Mucosa of stomach (tissue), 1 donor: Measurements from ENCODE around the gene OIT3.
"Not testable (repeated sequence)": the region's sequence is repeated elsewhere in the genome, so short reads cannot be mapped to it uniquely, and the experiment has no call there.

Experiments
- H3K27me3 ChIP-seq: one replicate; pipeline ENCODE4 v1.7.0; 2013; ENCODE audit warnings: mild to moderate bottlenecking, low read length; ENCODE audit not compliant: control insufficient read depth, insufficient read depth
- H3K36me3 ChIP-seq: one replicate; pipeline ENCODE4 v1.7.0; 2013; ENCODE audit warnings: low read length; ENCODE audit not compliant: control insufficient read depth, insufficient read depth
- H3K4me1 ChIP-seq: one replicate; pipeline ENCODE4 v1.7.0; 2013; ENCODE audit warnings: mild to moderate bottlenecking, low read length; ENCODE audit not compliant: control insufficient read depth, insufficient read depth
- H3K4me3 ChIP-seq: one replicate; pipeline ENCODE4 v1.7.0; 2013; ENCODE audit warnings: low read length
- H3K9ac ChIP-seq: one replicate; pipeline ENCODE4 v1.7.0; 2013; ENCODE audit warnings: mild to moderate bottlenecking, low read length, moderate library complexity
- H3K9me3 ChIP-seq: one replicate; pipeline ENCODE4 v1.7.0; 2013; ENCODE audit warnings: mild to moderate bottlenecking, low read length, moderate library complexity; ENCODE audit not compliant: control insufficient read depth
- donor health status: Pancreatic carcinoma.

Gene OIT3

GRCh38 chr10:72881291-72881690 lies 12.2 kb upstream of the OIT3 start:
- no peaks in the 10 kb centered on the region for H3K27me3 ChIP-seq
- H3K36me3 ChIP-seq: peaks cover 3% of the 10 kb centered on the region
- no peak overlapping the region for H3K9ac ChIP-seq
- no peaks in the 10 kb centered on the region for H3K4me1 ChIP-seq
- no peak overlapping the region for H3K4me3 ChIP-seq
- no peaks in the 10 kb centered on the region for H3K9me3 ChIP-seq

GRCh38 chr10:72883861-72884260 lies 9.7 kb upstream of the OIT3 start:
- Histone ChIP-seq H3K4me3 (no peak overlapping the region), H3K9ac (no peak overlapping the region), H3K4me1 (no peaks in the 10 kb centered on the region), H3K9me3 (no peaks in the 10 kb centered on the region), H3K27me3 (no peaks in the 10 kb centered on the region), H3K36me3 (peaks cover 3% of the 10 kb centered on the region)

GRCh38 chr10:72885953-72886352 lies 7.6 kb upstream of the OIT3 start:
- H3K9ac ChIP-seq: no peak overlapping the region
- H3K4me1 ChIP-seq: no peaks in the 10 kb centered on the region
- no peak overlapping the region for H3K4me3 ChIP-seq
- H3K36me3 ChIP-seq: no peaks in the 10 kb centered on the region
- H3K9me3 ChIP-seq: no peaks in the 10 kb centered on the region
- H3K27me3 ChIP-seq: no peaks in the 10 kb centered on the region

GRCh38 chr10:72886621-72887020 lies 6.9 kb upstream of the OIT3 start:
- Histone ChIP-seq H3K9me3 (no peaks in the 10 kb centered on the region), H3K9ac (no peak overlapping the region), H3K4me1 (no peaks in the 10 kb centered on the region), H3K4me3 (no peak overlapping the region), H3K36me3 (no peaks in the 10 kb centered on the region), H3K27me3 (no peaks in the 10 kb centered on the region)

- H3K4me1 ChIP-seq: no peaks in the 10 kb centered on the region
- no peaks in the 10 kb centered on the region for H3K36me3 ChIP-seq
- no peak overlapping the region for H3K9ac ChIP-seq
- no peaks in the 10 kb centered on the region for H3K9me3 ChIP-seq
- no peaks in the 10 kb centered on the region for H3K27me3 ChIP-seq
- no peak overlapping the region for H3K4me3 ChIP-seq
Measured at GRCh38 chr10:72887043-72887442, 6.5 kb upstream of the OIT3 start.

- Histone ChIP-seq H3K36me3 (no peaks in the 10 kb centered on the region), H3K9me3 (no peaks in the 10 kb centered on the region), H3K4me3 (no peak overlapping the region), H3K4me1 (no peaks in the 10 kb centered on the region), H3K27me3 (no peaks in the 10 kb centered on the region), H3K9ac (no peak overlapping the region)
Measured at GRCh38 chr10:72888151-72888638, 5.3 kb upstream of the OIT3 start.

- Histone ChIP-seq H3K4me3 (no peak overlapping the region), H3K9ac (no peak overlapping the region), H3K27me3 (no peaks in the 10 kb centered on the region), H3K4me1 (no peaks in the 10 kb centered on the region), H3K36me3 (no peaks in the 10 kb centered on the region), H3K9me3 (no peaks in the 10 kb centered on the region)
Measured at GRCh38 chr10:72889391-72889831, 4.1 kb upstream of the OIT3 start.

GRCh38 chr10:72890086-72890485 lies 3.5 kb upstream of the OIT3 start:
- no peaks in the 10 kb centered on the region for H3K27me3 ChIP-seq
- H3K9me3 ChIP-seq: no peaks in the 10 kb centered on the region
- H3K4me1 ChIP-seq: no peaks in the 10 kb centered on the region
- no peak overlapping the region for H3K9ac ChIP-seq
- no peaks in the 10 kb centered on the region for H3K36me3 ChIP-seq
- no peak overlapping the region for H3K4me3 ChIP-seq

GRCh38 chr10:72895236-72895850 lies 1.8 kb downstream of the OIT3 start:
- Histone ChIP-seq H3K27me3 (no peaks in the 10 kb centered on the region), H3K36me3 (no peaks in the 10 kb centered on the region), H3K9me3 (no peaks in the 10 kb centered on the region), H3K4me3 (no peak overlapping the region), H3K9ac (no peak overlapping the region), H3K4me1 (no peaks in the 10 kb centered on the region)

GRCh38 chr10:72898616-72899015 lies 5.1 kb downstream of the OIT3 start:
- Histone ChIP-seq H3K27me3 (no peaks in the 10 kb centered on the region), H3K9me3 (no peaks in the 10 kb centered on the region), H3K4me3 (no peak overlapping the region), H3K9ac (no peak overlapping the region), H3K4me1 (no peaks in the 10 kb centered on the region), H3K36me3 (no peaks in the 10 kb centered on the region)

- Histone ChIP-seq H3K36me3 (no peaks in the 10 kb centered on the region), H3K27me3 (no peaks in the 10 kb centered on the region), H3K4me3 (no peak overlapping the region), H3K9ac (no peak overlapping the region), H3K9me3 (no peaks in the 10 kb centered on the region), H3K4me1 (no peaks in the 10 kb centered on the region)
Measured at GRCh38 chr10:72899545-72899944, 6.0 kb downstream of the OIT3 start.

GRCh38 chr10:72903941-72904446 lies 10.5 kb downstream of the OIT3 start:
- H3K9me3 ChIP-seq, H3K9ac ChIP-seq, H3K36me3 ChIP-seq, H3K4me3 ChIP-seq, H3K27me3 ChIP-seq, H3K4me1 ChIP-seq: not testable (repeated sequence)

GRCh38 chr10:72904806-72905205 lies 11.3 kb downstream of the OIT3 start:
- no peak overlapping the region for H3K9ac ChIP-seq
- no peaks in the 10 kb centered on the region for H3K9me3 ChIP-seq
- H3K27me3 ChIP-seq: no peaks in the 10 kb centered on the region
- no peaks in the 10 kb centered on the region for H3K4me1 ChIP-seq
- H3K4me3 ChIP-seq: no peak overlapping the region
- no peaks in the 10 kb centered on the region for H3K36me3 ChIP-seq
